GM18858 (cell line): ENCODE data around the gene SECISBP2L.
"Not testable (repeated sequence)": the region's sequence is repeated elsewhere in the genome, so short reads cannot be mapped to it uniquely, and the experiment has no call there.

ENCODE experiments used
- ATAC-seq: cut with Tn5 transposase; IDR thresholded peaks from one replicate; pipeline ENCODE4 v1.9.1; 2021; ENCODE audit not compliant: unreplicated experiment

Gene SECISBP2L

DNA sequence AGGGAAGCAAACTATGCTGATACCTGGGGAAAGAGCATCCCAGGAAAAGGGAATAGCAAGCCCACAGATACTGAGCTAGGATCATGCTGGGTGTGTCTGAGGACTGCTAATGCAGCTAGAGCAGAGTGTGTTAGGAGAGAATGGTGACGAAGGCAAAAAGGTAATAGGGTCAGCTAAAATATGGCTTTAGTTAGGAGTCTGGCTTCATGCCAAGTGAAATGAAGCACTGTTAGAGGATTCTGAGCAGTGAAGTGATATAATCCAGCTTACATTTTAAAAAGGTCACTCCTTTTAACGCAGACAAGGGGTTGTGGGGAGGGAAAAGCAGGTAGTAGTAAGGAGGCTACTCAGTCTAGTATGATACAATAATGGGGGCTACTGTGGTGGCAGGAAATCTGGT lies 30.4 kb downstream of the SECISBP2L start:
- no peak for ATAC-seq

DNA sequence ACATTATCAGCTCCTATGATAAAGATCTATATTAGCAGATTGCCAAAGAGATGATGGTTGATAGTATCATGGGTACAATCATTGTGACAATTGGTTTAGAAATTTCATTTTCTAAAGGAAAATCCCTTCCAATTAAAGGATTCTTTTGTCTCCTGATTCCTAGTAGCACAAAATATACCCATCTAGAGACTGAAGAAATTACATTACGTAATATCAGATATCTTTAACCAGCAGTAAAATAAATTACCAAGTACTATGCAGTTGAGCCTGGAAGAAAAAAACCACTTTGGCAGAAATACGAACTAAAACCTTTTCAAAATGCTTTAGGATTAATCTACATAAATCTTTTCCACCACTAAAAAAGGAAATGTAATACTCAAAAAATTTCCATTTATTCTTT lies 46.9 kb downstream of the SECISBP2L start:
- ATAC-seq = no peak

- ATAC-seq = no peak
These were observed 50.0 kb downstream of the SECISBP2L start for GRCh38 chr15:48996276-48996675.

GRCh38 chr15:48993380-48993779 lies 52.9 kb downstream of the SECISBP2L start:
- no peak for ATAC-seq

GRCh38 chr15:48992545-48992944 lies 53.7 kb downstream of the SECISBP2L start:
- peak; percentile 95 for ATAC-seq

GRCh38 chr15:48992096-48992495 lies 54.1 kb downstream of the SECISBP2L start:
- ATAC-seq = no peak

DNA sequence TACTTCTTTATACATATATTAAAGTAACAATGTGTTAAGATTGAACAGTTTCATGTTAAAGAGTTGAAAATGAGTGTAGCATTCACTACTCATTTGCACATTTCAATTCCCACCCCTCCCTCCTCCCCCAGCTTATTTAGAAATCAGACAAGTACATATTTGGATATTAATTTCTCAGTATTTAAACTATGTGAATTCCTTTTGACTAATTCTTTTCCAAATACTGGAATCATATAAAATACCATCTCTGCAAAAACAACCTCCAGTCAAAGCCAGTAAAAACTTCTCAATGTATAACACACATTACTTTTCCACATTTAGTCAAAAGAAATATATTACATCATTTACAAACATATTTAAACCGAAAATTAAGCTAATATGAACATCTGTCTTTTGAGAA lies 57.1 kb downstream of the SECISBP2L start:
- no peak for ATAC-seq

- no peak for ATAC-seq
These were observed 59.1 kb downstream of the SECISBP2L start for GRCh38 chr15:48987142-48987541.

- no peak for ATAC-seq
These were observed 60.0 kb downstream of the SECISBP2L start for GRCh38 chr15:48986240-48986639.

DNA sequence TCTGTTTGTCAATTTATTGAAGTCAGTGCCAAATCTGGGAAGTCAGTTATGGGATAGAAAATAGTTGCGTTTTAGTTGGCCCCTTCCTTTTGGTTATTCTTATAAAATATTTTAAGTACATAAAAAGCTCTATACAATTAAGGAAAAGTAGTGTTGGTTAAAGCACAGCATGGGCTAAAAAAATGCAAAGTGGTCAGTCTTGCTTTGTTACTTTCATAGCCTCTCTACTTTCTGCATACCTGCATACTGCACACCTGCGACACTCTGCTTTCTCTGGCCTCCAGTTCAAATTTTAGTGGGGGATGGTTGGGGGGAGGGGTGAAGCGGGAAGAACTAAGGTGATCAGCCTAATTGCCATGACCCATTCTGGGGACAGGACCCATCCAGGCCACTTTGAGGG lies 60.7 kb downstream of the SECISBP2L start:
- ATAC-seq = no peak

GRCh38 chr15:48984811-48985352 lies 61.4 kb downstream of the SECISBP2L start:
- no peak for ATAC-seq

- ATAC-seq = no peak
These were observed 62.1 kb downstream of the SECISBP2L start for GRCh38 chr15:48984021-48984710.

GRCh38 chr15:48983300-48983699 lies 62.9 kb downstream of the SECISBP2L start:
- no peak for ATAC-seq

GRCh38 chr15:48981941-48982340 lies 64.3 kb downstream of the SECISBP2L start:
- ATAC-seq = no peak

- no peak for ATAC-seq
These were observed 67.6 kb downstream of the SECISBP2L start for GRCh38 chr15:48978638-48979037.

- ATAC-seq = no peak
These were observed 69.7 kb downstream of the SECISBP2L start for GRCh38 chr15:48976444-48977088.

DNA sequence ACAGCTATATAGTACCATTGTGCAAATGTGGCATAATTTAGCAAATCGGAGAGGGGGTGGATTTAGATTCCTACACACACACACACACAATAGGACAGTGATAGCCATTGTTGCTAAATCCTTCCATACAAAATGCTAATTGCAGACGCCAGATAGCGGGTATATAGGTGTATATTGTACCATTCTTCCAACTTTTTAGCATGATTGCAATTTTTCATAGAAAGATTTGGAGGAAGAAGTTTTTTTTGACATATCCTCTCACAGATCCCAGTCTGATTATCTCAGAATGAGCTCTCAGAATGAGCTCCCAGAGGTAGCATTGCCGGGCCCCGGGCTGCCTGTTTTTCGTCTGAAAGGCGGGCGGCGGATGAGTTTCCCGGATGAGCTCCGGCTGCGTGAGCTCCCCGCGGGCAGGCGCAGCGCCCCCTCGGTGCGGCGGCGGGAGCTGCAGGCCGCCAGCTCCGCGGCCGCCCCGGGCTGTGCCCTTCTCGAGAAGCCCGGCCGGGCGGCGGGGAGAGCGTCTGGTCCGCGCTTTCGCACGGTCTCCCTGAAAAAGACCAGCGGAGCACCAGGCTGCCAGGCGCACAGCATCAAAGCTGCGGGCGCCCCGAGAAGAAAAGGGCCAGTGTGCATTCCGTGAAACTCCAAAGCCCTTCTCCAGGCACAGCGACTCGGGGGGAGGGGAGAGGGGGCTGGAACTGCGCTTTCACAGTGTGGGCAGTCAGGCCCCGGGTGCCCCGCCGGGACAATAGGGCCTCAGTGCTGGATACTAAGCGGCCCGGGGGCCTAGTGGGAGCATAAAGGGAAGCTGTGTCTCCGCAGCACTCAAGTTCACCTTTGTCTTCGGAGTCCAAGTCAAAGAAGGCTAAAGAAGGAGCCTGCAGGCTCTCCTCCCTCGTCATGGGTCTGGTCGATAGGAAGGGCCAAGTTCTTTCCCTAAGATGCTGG lies 70.5 kb downstream of the SECISBP2L start:
- peak; percentile 93 for ATAC-seq

DNA sequence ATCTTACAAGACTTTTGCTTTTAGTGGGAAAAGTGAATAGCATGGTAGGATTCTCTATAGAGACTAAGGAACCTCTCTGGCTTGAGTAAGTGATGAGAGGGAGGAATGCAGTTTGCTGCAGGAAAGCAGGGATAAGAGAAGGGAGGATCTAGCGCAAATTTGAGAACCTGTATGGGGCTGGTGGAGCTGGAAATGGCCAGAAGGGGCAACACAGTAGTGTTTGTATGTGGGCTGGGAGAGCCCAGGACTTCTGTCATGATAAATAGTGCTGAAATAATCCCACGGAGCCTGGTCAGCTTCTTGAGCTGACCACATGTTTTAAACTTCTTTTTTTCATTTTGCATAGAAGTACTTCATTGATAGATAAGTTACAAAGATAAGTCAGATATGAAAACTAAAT lies 71.4 kb downstream of the SECISBP2L start:
- no peak for ATAC-seq

DNA sequence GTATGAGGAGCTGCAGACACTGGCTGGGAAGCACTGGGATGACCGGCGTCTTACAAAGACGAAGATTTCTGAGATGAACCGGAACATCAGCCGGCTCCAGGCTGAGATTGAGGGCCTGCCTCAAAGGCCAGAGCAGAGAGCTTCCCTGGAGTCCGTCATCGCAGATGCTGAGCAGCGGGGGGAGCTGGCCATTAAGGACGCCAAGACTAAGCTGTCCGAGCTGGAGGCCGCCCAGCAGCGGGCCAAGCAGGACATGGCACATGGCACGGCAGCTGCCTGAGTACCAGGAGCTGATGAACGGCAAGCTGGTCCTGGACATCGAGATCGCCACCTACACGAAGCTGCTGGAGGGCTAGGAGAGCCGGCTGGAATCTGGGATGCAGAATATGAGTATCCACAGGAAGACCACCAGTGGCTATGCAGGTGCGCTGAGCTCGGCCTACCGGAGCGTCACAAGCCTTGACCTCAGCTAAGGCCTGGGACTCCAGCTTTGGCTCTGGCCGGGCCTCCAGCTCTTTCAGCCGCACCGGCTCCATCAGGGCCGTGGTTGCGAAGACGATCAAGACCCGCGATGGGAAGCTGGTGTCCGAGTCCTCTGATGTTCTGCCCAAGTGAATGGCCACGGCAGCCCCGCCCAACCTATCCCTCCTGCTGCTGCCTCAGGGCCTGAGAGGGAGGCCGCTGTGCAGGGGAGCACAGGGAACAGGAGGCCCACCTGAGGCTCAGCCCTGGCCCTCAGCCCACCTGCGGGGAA lies 73.3 kb downstream of the SECISBP2L start:
- no peak for ATAC-seq

DNA sequence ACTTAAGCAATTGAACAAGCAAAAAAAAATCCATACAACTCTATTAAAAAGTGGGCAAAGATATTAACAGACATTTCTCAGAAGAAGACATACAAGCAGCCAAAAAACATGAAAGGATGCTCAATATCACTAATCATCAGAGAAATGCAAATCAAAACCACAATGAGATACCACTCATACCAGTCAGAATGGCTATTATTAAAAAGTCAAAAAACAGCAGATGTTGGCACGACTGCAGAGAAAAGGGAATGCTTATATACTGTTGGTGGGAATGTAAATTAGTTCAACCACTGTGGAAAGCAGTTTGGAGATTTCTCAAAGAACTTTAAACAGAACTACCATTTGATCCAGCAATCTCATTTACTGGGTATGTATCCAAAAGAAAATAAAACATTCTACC lies 75.3 kb downstream of the SECISBP2L start:
- ATAC-seq = not testable (repeated sequence)

DNA sequence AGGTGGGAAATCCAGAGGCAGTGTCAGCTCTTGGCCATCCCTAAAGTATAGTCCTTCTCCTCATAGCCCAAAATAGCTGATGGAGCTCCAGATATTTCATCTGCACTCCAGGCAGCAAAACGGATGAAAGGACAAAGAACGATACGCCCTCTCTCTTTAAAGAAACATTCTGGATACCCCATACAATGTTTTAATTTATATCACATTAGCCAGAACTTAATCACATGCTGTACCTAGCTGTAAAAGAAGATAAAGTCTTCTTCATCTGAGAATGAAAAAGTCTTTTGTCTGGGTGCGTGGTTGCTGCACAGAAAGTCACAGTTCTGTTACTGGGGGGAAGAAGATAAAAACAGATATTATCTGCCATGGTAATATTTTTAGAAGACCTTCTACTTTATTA lies 78.2 kb downstream of the SECISBP2L start:
- ATAC-seq = no peak
